ENCODE measurements around the gene EIF4E2. TPM values are rescaled to one million over a fixed set of nuclear protein-coding genes. Genes with fewer than 3 reads are reported as not detected.
A peak's percentile ranks its signal among the peaks of the same experiment; 100 is the strongest.

Gene EIF4E2
- total RNA-seq, 1 donor from 2014 or later = 68.1 TPM

DNA sequence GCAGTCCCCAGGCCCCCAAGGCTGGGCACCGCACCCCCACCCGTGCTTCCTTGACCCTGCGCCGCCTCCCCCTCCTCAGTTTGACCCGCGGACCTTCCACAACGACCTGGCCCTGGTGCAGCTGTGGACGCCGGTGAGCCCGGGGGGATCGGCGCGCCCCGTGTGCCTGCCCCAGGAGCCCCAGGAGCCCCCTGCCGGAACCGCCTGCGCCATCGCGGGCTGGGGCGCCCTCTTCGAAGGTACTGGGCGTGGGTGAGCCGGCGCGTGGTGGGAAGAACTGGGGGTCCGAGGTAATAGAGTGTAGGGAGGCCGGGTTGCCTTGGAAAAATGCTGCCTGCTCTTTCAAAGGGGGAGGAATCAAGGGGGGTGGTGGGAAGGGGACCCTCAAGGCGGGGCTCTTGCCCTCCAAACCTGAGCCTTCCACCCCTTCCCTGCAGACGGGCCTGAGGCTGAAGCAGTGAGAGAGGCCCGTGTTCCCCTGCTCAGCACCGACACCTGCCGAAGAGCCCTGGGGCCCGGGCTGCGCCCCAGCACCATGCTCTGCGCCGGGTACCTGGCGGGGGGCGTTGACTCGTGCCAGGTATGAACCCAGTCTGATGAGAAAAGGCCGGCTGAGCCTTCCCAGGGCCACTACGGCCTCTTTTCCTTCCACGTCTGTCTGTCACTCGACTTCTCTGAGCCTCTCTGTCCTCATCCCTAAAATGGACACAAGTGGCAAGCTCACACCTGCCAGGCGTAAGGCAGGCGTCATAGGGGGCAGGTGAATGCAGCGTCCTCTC, 27.7 kb upstream of the EIF4E2 start:
- intact Hi-C loops (cut with DNase I) = no loop called here
- Histone ChIP-seq H3K27me3 (ENCODE audit: low read depth) (peaks cover 82% of the 10 kb centered on the region), H3K4me3 (peak overlapping the region; percentile 20), H3K4me1 (peaks cover 23% of the 10 kb centered on the region), H3K27ac (no peak overlapping the region), H3K9me3 (no peaks in the 10 kb centered on the region), H3K36me3 (no peaks in the 10 kb centered on the region)
- DNase-seq (no peak), ATAC-seq (no peak)
- TF ChIP-seq, protein P1, sequence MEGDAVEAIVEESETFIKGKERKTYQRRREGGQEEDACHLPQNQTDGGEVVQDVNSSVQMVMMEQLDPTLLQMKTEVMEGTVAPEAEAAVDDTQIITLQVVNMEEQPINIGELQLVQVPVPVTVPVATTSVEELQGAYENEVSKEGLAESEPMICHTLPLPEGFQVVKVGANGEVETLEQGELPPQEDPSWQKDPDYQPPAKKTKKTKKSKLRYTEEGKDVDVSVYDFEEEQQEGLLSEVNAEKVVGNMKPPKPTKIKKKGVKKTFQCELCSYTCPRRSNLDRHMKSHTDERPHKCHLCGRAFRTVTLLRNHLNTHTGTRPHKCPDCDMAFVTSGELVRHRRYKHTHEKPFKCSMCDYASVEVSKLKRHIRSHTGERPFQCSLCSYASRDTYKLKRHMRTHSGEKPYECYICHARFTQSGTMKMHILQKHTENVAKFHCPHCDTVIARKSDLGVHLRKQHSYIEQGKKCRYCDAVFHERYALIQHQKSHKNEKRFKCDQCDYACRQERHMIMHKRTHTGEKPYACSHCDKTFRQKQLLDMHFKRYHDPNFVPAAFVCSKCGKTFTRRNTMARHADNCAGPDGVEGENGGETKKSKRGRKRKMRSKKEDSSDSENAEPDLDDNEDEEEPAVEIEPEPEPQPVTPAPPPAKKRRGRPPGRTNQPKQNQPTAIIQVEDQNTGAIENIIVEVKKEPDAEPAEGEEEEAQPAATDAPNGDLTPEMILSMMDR (IDR thresholded peaks at IDR 0.05) = no peak

GRCh38 chr2:232523402-232523681, 27.1 kb upstream of the EIF4E2 start:
- Histone ChIP-seq H3K9me3 (no peaks in the 10 kb centered on the region), H3K27me3 (ENCODE audit: low read depth) (peaks cover 86% of the 10 kb centered on the region), H3K36me3 (no peaks in the 10 kb centered on the region), H3K4me1 (peaks cover 23% of the 10 kb centered on the region), H3K27ac (no peak overlapping the region), H3K4me3 (no peak overlapping the region)
- intact Hi-C loops (cut with DNase I) = no loop called here
- TF ChIP-seq, protein P1 (IDR thresholded peaks at IDR 0.05) = no peak
- DNase-seq = no peak
- ATAC-seq = no peak

GRCh38 chr2:232523682-232524597, 26.5 kb upstream of the EIF4E2 start:
- Histone ChIP-seq H3K36me3 (no peaks in the 10 kb centered on the region), H3K4me3 (peak overlapping the region; percentile 25), H3K4me1 (peaks cover 23% of the 10 kb centered on the region), H3K27me3 (ENCODE audit: low read depth) (peaks cover 83% of the 10 kb centered on the region), H3K27ac (no peak overlapping the region), H3K9me3 (no peaks in the 10 kb centered on the region)
- TF ChIP-seq, protein P1 (IDR thresholded peaks at IDR 0.05) = no peak
- intact Hi-C loops (cut with DNase I) = no loop called here
- no peak for ATAC-seq
- no peak for DNase-seq

- no peak for ATAC-seq
- H3K27me3 ChIP-seq (ENCODE audit: low read depth) = peaks cover 79% of the 10 kb centered on the region
- H3K4me1 ChIP-seq = peaks cover 23% of the 10 kb centered on the region
- H3K36me3 ChIP-seq = no peaks in the 10 kb centered on the region
- no peak overlapping the region for H3K27ac ChIP-seq
- intact Hi-C loops (cut with DNase I) = no loop called here
- no peak overlapping the region for H3K4me3 ChIP-seq
- no peak for DNase-seq
- no peaks in the 10 kb centered on the region for H3K9me3 ChIP-seq
- TF ChIP-seq, protein P1 (IDR thresholded peaks at IDR 0.05) = no peak
Observed at GRCh38 chr2:232524771-232525170, 25.7 kb upstream of the EIF4E2 start.

- peaks cover 77% of the 10 kb centered on the region for H3K27me3 ChIP-seq (ENCODE audit: low read depth)
- no peaks in the 10 kb centered on the region for H3K36me3 ChIP-seq
- no peak overlapping the region for H3K27ac ChIP-seq
- H3K4me3 ChIP-seq = no peak overlapping the region
- ATAC-seq (no peak), DNase-seq (no peak)
- intact Hi-C loops (cut with DNase I) = no loop called here
- peaks cover 23% of the 10 kb centered on the region for H3K4me1 ChIP-seq
- H3K9me3 ChIP-seq = no peaks in the 10 kb centered on the region
- TF ChIP-seq, protein P1 (IDR thresholded peaks at IDR 0.05) = no peak
Observed at GRCh38 chr2:232525199-232525598, 25.3 kb upstream of the EIF4E2 start.

Data from lower lobe of right lung (tissue), 2 donors.